GM12878 (cell line): ENCODE data around the gene RANBP3. TPM values are rescaled to one million over a fixed set of nuclear protein-coding genes. Genes with fewer than 3 reads are reported as not detected.

ENCODE experiments used
- NRF1 ChIP-seq: conservative IDR thresholded peaks from 2 replicates; pipeline ENCODE4 v1.6.1; 2011; ENCODE audit warnings: mild to moderate bottlenecking, low read depth, low read length, improper control_type of control experiment
- POU2F2 ChIP-seq: IDR thresholded peaks from 3 replicates; pipeline ENCODE4 v1.6.1; 2011; ENCODE audit warnings: low read depth, mild to moderate bottlenecking, low read length, borderline replicate concordance
- RAD21 ChIP-seq: IDR thresholded peaks from 2 replicates; pipeline ENCODE4 v1.6.1; 2011; ENCODE audit warnings: mild to moderate bottlenecking, low read depth, low read length, moderate library complexity; ENCODE audit not compliant: insufficient read depth
- RCOR1 ChIP-seq: conservative IDR thresholded peaks from 2 replicates; pipeline ENCODE4 v1.6.1; 2012; ENCODE audit warnings: low read depth, low read length, improper control_type of control experiment
- ZNF24 ChIP-seq: fragments of 450-650 bp; IDR thresholded peaks from 2 replicates; pipeline ENCODE4 v1.6.1; 2017; ENCODE audit warnings: antibody characterized with exemption, mild to moderate bottlenecking
- polyA plus RNA-seq, 11 experiments: library from polyadenylated mRNA; depleted of rRNA in 4 of 11; unstranded in 6 of 11; stranded (reverse) in 5 of 11; fragments of >200 nt; fragmentation: Nextera tagmentation in 4 of 11; fragmentation: Illumina TruSeq in 1 of 11; extraction: Ambion mirVana in 4 of 11; extraction: Trizol in 1 of 11; gene quantifications; 1 replicate in 1 of 11; 2 replicates in 10 of 11; pipeline versions ENCODE4 v1.2.1 to v1.2.3, GENCODE V29; 2011 to 2016; ENCODE audit warnings: inconsistent platforms in 2 of 11, missing spikeins in 2 of 11, low read depth in 1 of 11
- total RNA-seq, 4 experiments: library from RNA; depleted of rRNA in 3 of 4; stranded (reverse); fragments of >200 nt in 3 of 4; fragmentation: Illumina TruSeq in 1 of 4; extraction: Trizol in 1 of 4; gene quantifications; 2 replicates each; pipeline versions ENCODE4 v1.2.1 to v1.2.3, GENCODE V29; 2013 to 2021
- TF ChIP-seq, protein P1 (sequence below): IDR thresholded peaks from 2 replicates; pipeline ENCODE4 v1.6.1; 2012; ENCODE audit warnings: mild to moderate bottlenecking, low read depth, low read length
- TF ChIP-seq, protein P2 (sequence below), 3 experiments: IDR thresholded peaks in 2 of 3; conservative IDR thresholded peaks in 1 of 3; 2 replicates each; pipeline ENCODE4 v1.5.1; 2011; ENCODE audit warnings: low read depth in 3 of 3, low read length in 3 of 3, mild to moderate bottlenecking in 3 of 3, control low read depth in 2 of 3, moderate library complexity in 2 of 3, inconsistent platforms in 1 of 3, mixed read lengths in 1 of 3; ENCODE audit not compliant: control insufficient read depth in 2 of 3, insufficient read depth in 1 of 3; ENCODE audit errors: extremely low read depth in 1 of 3

RANBP3 gene
- total and polyA plus RNA-seq, 10 of the 15 experiments (the other 5 are each of a cell fraction or from before 2014, with no cell fraction given): 1.1 to 81.6 (median 60.0) TPM

DNA sequence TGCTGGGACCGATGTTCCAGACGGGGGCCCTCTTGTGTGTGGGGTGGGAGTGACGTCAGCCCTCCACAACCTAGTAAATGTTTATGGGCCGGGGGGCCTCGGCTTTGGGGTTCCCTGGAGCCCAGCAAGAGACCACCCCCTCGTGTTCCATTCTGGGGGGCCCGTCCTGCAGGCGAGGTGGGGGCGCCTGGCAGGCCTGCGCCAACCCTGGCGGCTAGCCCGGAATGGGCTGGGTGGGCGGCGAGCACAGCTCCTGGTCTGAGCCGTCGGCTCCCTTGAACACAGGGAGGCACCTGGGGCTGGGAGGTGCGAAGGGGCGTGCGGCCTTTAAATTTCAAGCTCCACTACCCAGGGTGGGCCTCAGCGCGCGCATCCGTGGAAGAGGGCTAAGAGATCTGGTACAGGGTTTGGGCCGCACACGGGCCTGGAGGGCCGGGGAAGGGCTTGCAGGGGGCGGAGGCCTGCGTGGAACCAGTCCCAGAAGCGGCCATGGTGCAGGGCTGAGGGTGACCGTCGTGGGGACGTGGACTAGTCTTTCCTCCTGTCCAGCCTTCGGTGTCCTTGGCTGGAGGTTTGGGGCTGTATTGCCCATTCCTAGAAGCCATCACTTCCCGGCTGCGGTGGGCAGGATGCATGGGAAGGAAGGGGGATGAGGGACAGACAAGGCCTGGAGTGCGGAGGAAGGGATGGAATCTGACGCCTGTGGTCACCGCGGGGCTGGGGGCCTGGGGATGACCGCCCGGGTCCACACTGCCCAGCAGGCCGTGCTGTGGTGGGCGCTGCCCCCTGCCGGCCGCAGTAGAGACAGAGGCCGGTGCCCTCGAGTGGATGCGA lies 85.8 kb downstream of the RANBP3 start (continued):
- TF ChIP-seq, protein P1, sequence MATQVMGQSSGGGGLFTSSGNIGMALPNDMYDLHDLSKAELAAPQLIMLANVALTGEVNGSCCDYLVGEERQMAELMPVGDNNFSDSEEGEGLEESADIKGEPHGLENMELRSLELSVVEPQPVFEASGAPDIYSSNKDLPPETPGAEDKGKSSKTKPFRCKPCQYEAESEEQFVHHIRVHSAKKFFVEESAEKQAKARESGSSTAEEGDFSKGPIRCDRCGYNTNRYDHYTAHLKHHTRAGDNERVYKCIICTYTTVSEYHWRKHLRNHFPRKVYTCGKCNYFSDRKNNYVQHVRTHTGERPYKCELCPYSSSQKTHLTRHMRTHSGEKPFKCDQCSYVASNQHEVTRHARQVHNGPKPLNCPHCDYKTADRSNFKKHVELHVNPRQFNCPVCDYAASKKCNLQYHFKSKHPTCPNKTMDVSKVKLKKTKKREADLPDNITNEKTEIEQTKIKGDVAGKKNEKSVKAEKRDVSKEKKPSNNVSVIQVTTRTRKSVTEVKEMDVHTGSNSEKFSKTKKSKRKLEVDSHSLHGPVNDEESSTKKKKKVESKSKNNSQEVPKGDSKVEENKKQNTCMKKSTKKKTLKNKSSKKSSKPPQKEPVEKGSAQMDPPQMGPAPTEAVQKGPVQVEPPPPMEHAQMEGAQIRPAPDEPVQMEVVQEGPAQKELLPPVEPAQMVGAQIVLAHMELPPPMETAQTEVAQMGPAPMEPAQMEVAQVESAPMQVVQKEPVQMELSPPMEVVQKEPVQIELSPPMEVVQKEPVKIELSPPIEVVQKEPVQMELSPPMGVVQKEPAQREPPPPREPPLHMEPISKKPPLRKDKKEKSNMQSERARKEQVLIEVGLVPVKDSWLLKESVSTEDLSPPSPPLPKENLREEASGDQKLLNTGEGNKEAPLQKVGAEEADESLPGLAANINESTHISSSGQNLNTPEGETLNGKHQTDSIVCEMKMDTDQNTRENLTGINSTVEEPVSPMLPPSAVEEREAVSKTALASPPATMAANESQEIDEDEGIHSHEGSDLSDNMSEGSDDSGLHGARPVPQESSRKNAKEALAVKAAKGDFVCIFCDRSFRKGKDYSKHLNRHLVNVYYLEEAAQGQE: no peak
- TF ChIP-seq RAD21 (peak; percentile 30), ZNF24 (no peak), RCOR1 (no peak), POU2F2 (no peak), NRF1 (no peak)
- TF ChIP-seq, protein P2, sequence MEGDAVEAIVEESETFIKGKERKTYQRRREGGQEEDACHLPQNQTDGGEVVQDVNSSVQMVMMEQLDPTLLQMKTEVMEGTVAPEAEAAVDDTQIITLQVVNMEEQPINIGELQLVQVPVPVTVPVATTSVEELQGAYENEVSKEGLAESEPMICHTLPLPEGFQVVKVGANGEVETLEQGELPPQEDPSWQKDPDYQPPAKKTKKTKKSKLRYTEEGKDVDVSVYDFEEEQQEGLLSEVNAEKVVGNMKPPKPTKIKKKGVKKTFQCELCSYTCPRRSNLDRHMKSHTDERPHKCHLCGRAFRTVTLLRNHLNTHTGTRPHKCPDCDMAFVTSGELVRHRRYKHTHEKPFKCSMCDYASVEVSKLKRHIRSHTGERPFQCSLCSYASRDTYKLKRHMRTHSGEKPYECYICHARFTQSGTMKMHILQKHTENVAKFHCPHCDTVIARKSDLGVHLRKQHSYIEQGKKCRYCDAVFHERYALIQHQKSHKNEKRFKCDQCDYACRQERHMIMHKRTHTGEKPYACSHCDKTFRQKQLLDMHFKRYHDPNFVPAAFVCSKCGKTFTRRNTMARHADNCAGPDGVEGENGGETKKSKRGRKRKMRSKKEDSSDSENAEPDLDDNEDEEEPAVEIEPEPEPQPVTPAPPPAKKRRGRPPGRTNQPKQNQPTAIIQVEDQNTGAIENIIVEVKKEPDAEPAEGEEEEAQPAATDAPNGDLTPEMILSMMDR (IDR thresholded peaks at IDR 0.05 in 2 of 3, conservative IDR thresholded peaks at IDR 0.05 in 1 of 3; ENCODE audit: control insufficient read depth in 2 of 3, extremely low read depth in 1 of 3, insufficient read depth in 1 of 3, low read depth in 3 of 3, low read length in 3 of 3): peak; percentile 34 to 67 (median 44)
